Transverse colon (tissue), 4 donors: ENCODE results near the gene CRTC3. TPM values are rescaled to one million over a fixed set of nuclear protein-coding genes. Genes with fewer than 3 reads are reported as not detected.
"Not testable (repeated sequence)": the region's sequence is repeated elsewhere in the genome, so short reads cannot be mapped to it uniquely, and the experiment has no call there.

Experiments
- DNase-seq: peaks from one replicate; pipeline ENCODE4 v3.0.0-alpha.2; 2019
- H3K27ac ChIP-seq, 4 donors: fragments of 200-600 bp; sonication (generic); 2 replicates each; pipeline ENCODE4 v1.5.1; 2016 to 2018; ENCODE audit warnings: inconsistent platforms in 4 of 4
- H3K27me3 ChIP-seq: fragments of 200-600 bp; sonication (generic); 2 replicates; pipeline ENCODE4 v1.5.1; 2017; ENCODE audit warnings: inconsistent platforms
- H3K36me3 ChIP-seq, 4 donors: fragments of 200-600 bp; sonication (generic); 2 replicates each; pipeline ENCODE4 v1.5.1; 2017 to 2019; ENCODE audit warnings: inconsistent platforms in 4 of 4
- H3K4me1 ChIP-seq, 4 donors: fragments of 200-600 bp; sonication (generic); 2 replicates each; pipeline ENCODE4 v1.5.1; 2017 to 2020; ENCODE audit warnings: inconsistent platforms in 4 of 4
- H3K4me3 ChIP-seq, 4 donors: fragments of 200-600 bp; sonication (generic); 1 replicate in 1 of 4; 2 replicates in 3 of 4; pipeline versions ENCODE4 v1.5.1 to v1.6.1; 2017 to 2019; ENCODE audit warnings: inconsistent platforms in 4 of 4
- H3K9me3 ChIP-seq, 2 donors: fragments of 200-600 bp; sonication (generic); 2 replicates each; pipeline ENCODE4 v1.5.1; 2017 to 2019; ENCODE audit warnings: inconsistent platforms in 2 of 2
- EP300 ChIP-seq: sonication (generic); formaldehyde crosslinking; IDR thresholded peaks from one replicate; pipeline ENCODE4 v1.6.1; 2017; ENCODE audit warnings: antibody characterized with exemption, low read depth
- POLR2A ChIP-seq: fragments of 450-650 bp; IDR thresholded peaks from one replicate; pipeline ENCODE4 v1.6.1; 2016; ENCODE audit warnings: antibody characterized with exemption, mild to moderate bottlenecking, moderate library complexity
- POLR2AphosphoS5 ChIP-seq, 3 donors: sonication (generic); formaldehyde crosslinking; IDR thresholded peaks; one replicate each; pipeline ENCODE4 v1.6.1; 2016; ENCODE audit warnings: antibody characterized with exemption in 3 of 3
- WGBS, 2 donors: methylation state at CpG; one replicate each; pipeline ENCODE4 v1.1.5; 2018; ENCODE audit warnings: low coverage in 1 of 2; 5-methylcytosine and 5-hydroxymethylcytosine counted together
- in situ Hi-C, 4 donors: fragments of 200-750 bp; cut with MboI; loops; one replicate each; pipeline versions ENCODE4 v1.15.0 to v1.15.1; 2017; ENCODE audit warnings: low sequenced_read_pairs in 3 of 4, low pct_ligation_motif_present in 1 of 4, low pct_unique_long_range_greater_than_20kb in 1 of 4
- intact Hi-C: fragments of 100-400 bp; cut with DNase I; formaldehyde crosslinking; loops from one replicate; pipeline ENCODE4 v1.15.1; 2023; ENCODE audit warnings: low total_unique reads
- total RNA-seq, 4 donors: library from RNA; depleted of rRNA; stranded (reverse); fragments of >200 nt; gene quantifications; one replicate each; pipeline ENCODE4 v1.1.0, GENCODE V29; 2016
- TF ChIP-seq, protein P1 (sequence below), 5 experiments: fragments of 200-600 bp in 3 of 5; fragments of 450-650 bp in 2 of 5; sonication (generic) in 3 of 5; IDR thresholded peaks; 1 replicate in 2 of 5; 2 replicates in 3 of 5; pipeline ENCODE4 v1.5.1; 2016 to 2017; ENCODE audit warnings: antibody characterized with exemption in 5 of 5, inconsistent platforms in 3 of 5, mild to moderate bottlenecking in 2 of 5, moderate library complexity in 1 of 5

The CRTC3 gene
- total RNA-seq, 4 donors from 2014 or later: 23.0 to 35.9 (median 24.1) TPM

DNA sequence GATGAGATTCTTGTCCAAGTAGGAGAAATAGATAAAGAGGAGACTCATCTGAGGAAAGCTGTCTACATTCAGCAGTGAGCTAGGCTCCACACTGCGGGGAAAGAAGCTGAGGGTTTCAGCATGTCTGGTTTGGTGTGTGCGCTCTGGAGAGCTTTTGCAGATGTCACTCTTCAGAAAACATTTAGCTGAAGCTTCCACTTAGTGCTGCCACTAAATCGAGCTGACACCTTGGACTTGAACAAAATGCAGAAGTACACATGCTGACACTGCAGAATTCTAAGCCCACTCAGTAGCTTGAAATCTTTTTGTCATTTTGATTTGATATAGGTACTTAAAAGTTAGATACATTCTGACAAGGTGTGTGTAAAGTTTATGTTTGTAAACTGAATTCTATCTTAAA, 32.3 kb upstream of the CRTC3 start:
- 81% methylated on average over 3 of the region's 3 CpGs; no CpG with 5 or more reads in 1 of the 2 donors for WGBS, 2 donors
- Histone ChIP-seq H3K4me3 (no peak overlapping the region), H3K27me3 (no peaks in the 10 kb centered on the region), H3K4me1 (peaks cover 0 to 17% (median 4%) of the 10 kb centered on the region in 4 donors), H3K27ac (peak overlapping the region in 2 of 4 donors; percentile 0 to 21), H3K36me3 (peaks cover 0 to 90% (median 39%) of the 10 kb centered on the region in 4 donors), H3K9me3 (no peaks in the 10 kb centered on the region)
- intact Hi-C loops (no loop called here), in situ Hi-C loops (no loop called here)
- TF ChIP-seq POLR2A: no peak
- TF ChIP-seq, protein P1, sequence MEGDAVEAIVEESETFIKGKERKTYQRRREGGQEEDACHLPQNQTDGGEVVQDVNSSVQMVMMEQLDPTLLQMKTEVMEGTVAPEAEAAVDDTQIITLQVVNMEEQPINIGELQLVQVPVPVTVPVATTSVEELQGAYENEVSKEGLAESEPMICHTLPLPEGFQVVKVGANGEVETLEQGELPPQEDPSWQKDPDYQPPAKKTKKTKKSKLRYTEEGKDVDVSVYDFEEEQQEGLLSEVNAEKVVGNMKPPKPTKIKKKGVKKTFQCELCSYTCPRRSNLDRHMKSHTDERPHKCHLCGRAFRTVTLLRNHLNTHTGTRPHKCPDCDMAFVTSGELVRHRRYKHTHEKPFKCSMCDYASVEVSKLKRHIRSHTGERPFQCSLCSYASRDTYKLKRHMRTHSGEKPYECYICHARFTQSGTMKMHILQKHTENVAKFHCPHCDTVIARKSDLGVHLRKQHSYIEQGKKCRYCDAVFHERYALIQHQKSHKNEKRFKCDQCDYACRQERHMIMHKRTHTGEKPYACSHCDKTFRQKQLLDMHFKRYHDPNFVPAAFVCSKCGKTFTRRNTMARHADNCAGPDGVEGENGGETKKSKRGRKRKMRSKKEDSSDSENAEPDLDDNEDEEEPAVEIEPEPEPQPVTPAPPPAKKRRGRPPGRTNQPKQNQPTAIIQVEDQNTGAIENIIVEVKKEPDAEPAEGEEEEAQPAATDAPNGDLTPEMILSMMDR (IDR thresholded peaks at IDR 0.05): no peak
- no peak for TF ChIP-seq POLR2AphosphoS5 (IDR thresholded peaks at IDR 0.05)
- TF ChIP-seq EP300: no peak
- DNase-seq: no peak

DNA sequence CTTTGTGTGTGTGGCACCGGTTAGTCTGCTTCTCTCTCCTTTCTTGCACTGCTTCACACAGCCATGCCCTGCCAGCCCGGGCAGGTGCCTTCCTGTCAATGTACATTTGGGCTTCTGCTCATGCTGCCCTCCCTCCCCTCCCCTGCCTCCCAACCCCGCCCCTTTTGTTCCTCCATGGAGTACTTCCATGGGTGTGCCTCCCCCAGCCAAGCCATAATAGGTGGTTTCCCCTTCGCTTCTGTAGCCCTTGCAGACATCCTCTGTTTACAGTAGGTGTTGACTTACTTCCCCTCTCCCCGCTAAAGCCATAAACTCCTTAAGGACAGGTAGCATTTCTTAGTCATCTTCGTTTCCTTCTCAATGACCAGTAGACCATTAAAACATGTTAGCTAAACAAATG, 31.8 kb upstream of the CRTC3 start:
- Histone ChIP-seq H3K36me3 (peaks cover 0 to 85% (median 36%) of the 10 kb centered on the region in 4 donors), H3K27me3 (no peaks in the 10 kb centered on the region), H3K27ac (peak overlapping the region in 1 of 4 donors; percentile 0), H3K4me3 (no peak overlapping the region), H3K4me1 (peaks cover 0 to 17% (median 4%) of the 10 kb centered on the region in 4 donors), H3K9me3 (no peaks in the 10 kb centered on the region)
- 42 to 54% methylated on average over 3 to 6 of the region's 6 CpGs for WGBS, 2 donors
- no peak for TF ChIP-seq POLR2A
- TF ChIP-seq EP300: no peak
- TF ChIP-seq, protein P1 (IDR thresholded peaks at IDR 0.05): no peak
- no peak for TF ChIP-seq POLR2AphosphoS5 (IDR thresholded peaks at IDR 0.05)
- intact Hi-C loops: no loop called here
- peak; percentile 60 for DNase-seq
- in situ Hi-C loops: no loop called here

DNA sequence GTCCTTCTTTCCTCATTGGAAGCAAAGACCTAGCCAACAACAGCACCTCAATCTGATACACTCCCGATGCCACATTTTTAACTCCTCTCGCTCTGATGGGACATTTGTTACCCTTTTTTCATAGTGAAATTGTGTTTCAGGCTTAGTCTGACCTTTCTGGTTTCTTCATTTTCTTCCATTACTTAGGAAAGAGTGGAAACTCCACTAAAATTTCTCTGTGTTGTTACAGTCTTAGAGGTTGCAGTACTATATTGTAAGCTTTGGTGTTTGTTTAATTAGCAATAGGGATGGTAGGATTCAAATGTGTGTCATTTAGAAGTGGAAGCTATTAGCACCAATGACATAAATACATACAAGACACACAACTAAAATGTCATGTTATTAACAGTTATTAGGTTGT, 29.6 kb upstream of the CRTC3 start:
- Histone ChIP-seq H3K27me3 (no peaks in the 10 kb centered on the region), H3K27ac (no peak overlapping the region), H3K9me3 (no peaks in the 10 kb centered on the region), H3K4me1 (peaks cover 0 to 17% (median 4%) of the 10 kb centered on the region in 4 donors), H3K36me3 (peaks cover 0 to 63% (median 26%) of the 10 kb centered on the region in 4 donors), H3K4me3 (no peak overlapping the region)
- 93 to 100% methylated on average over 2 of the region's 2 CpGs for WGBS, 2 donors
- in situ Hi-C loops (loop anchor here in 1 of 4 donors (25.0 kb wide), 1 partner anchor 112 kb away; no protein-coding TSS in a partner anchor), intact Hi-C loops (no loop called here)
- DNase-seq: no peak
- TF ChIP-seq EP300 (no peak), POLR2A (no peak)
- TF ChIP-seq, protein P1 (IDR thresholded peaks at IDR 0.05): no peak

DNA sequence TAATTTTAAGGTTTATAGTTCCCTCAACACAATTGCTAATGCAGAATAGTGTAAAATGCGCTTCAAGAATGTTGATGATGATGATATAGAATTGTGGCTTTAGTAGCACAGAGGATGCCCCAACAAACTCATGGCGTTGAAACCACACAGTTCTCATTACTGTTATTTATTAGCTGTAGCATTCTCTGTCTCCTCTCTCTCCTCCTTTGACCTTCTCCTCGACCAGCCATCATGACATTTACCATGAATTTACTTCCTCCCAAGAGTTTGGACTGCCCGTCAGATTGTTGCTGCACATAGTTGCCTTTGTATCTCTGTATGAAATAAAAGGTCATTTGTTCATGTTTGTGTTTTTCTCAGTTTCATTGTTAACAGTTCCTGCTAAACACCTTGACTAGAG, 27.8 kb upstream of the CRTC3 start:
- Histone ChIP-seq H3K4me3 (no peak overlapping the region), H3K4me1 (peaks cover 0 to 13% (median 2%) of the 10 kb centered on the region in 4 donors), H3K9me3 (no peaks in the 10 kb centered on the region), H3K27me3 (no peaks in the 10 kb centered on the region), H3K36me3 (peaks cover 0 to 48% (median 20%) of the 10 kb centered on the region in 4 donors), H3K27ac (no peak overlapping the region)
- intact Hi-C loops (no loop called here), in situ Hi-C loops (loop anchor here in 1 of 4 donors (25.0 kb wide), 1 partner anchor 110 kb away; no protein-coding TSS in a partner anchor)
- 83 to 89% methylated on average over 3 to 4 of the region's 4 CpGs for WGBS, 2 donors
- DNase-seq: no peak
- TF ChIP-seq, protein P1 (IDR thresholded peaks at IDR 0.05): no peak
- TF ChIP-seq EP300 (no peak), POLR2A (no peak), POLR2AphosphoS5 (IDR thresholded peaks at IDR 0.05) (no peak)

DNA sequence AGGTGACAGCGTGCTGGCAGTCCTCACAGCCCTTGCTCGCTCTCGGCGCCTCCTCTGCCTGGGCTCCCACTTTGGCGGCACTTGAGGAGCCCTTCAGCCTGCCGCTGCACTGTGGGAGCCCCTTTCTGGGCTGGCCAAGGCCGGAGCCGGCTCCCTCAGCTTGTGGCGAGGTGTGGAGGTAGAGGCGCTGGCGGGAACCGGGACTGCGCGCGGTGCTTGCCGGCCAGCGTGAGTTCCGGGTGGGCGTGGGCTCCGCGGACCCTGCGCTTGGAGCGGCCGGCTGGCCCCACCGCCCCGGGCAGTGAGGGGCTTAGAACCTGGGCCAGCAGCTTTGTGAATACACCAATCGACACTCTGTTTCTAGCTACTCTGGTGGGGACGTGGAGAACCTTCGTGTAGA, 18.9 kb upstream of the CRTC3 start:
- H3K27ac ChIP-seq, H3K4me1 ChIP-seq, intact Hi-C loops, DNase-seq, H3K4me3 ChIP-seq, H3K9me3 ChIP-seq, H3K27me3 ChIP-seq, H3K36me3 ChIP-seq: not testable (repeated sequence)
- WGBS, 2 donors: 95% methylated on average over 29 of the region's 29 CpGs; no CpG with 5 or more reads in 1 of the 2 donors
- in situ Hi-C loops: loop anchor here in 1 of 4 donors (25.0 kb wide), 1 partner anchor 102 kb away; no protein-coding TSS in a partner anchor

DNA sequence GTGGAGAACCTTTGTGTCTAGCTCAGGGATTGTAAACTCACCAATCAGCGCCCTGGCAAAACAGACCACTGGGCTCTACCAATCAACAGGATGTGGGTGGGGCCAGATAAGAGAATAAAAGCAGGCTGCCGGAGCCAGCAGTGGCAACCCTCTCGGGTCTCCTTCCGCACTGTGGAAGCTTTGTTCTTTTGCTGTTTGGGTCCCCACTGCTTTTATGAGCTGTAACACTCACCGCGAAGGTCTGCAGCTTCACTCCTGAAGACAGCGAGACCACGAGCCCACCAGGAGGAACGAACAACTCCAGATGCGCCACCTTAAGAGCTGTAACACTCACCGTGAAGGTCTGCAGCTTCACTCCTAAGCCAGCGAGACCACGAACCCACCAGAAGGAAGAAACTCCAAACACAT, 18.5 kb upstream of the CRTC3 start:
- intact Hi-C loops, H3K9me3 ChIP-seq, H3K27ac ChIP-seq, H3K36me3 ChIP-seq, H3K4me1 ChIP-seq, DNase-seq, H3K4me3 ChIP-seq, H3K27me3 ChIP-seq: not testable (repeated sequence)
- 97% methylated on average over 13 of the region's 13 CpGs; no CpG with 5 or more reads in 1 of the 2 donors for WGBS, 2 donors
- in situ Hi-C loops: loop anchor here in 1 of 4 donors (25.0 kb wide), 1 partner anchor 101 kb away; no protein-coding TSS in a partner anchor
